Endodermal cell (in vitro differentiated cells): ENCODE results near the gene DLG2. TPM values are rescaled to one million over a fixed set of nuclear protein-coding genes. Genes with fewer than 3 reads are reported as not detected.

Experiments
- DNase-seq: peaks from one replicate; pipeline ENCODE4 v3.0.0-alpha.2; 2017
- H3K27ac ChIP-seq: 2 replicates; pipeline ENCODE4 v1.5.1; 2013; ENCODE audit warnings: mild to moderate bottlenecking, low read depth, low read length, moderate library complexity
- H3K27me3 ChIP-seq: 2 replicates; pipeline ENCODE4 v1.6.1; 2013; ENCODE audit warnings: mild to moderate bottlenecking, low read length, moderate library complexity; ENCODE audit not compliant: insufficient read depth, control insufficient read depth, poor library complexity, severe bottlenecking
- H3K36me3 ChIP-seq: 2 replicates; pipeline ENCODE4 v1.7.0; 2013; ENCODE audit warnings: mild to moderate bottlenecking, low read length, moderate library complexity; ENCODE audit not compliant: control insufficient read depth, insufficient read depth
- H3K4me1 ChIP-seq: one replicate; pipeline ENCODE4 v1.7.0; 2013; ENCODE audit warnings: low read length; ENCODE audit not compliant: control insufficient read depth, insufficient read depth
- H3K4me3 ChIP-seq: 2 replicates; pipeline ENCODE4 v1.5.1; 2013; ENCODE audit warnings: mild to moderate bottlenecking, low read length, moderate library complexity
- H3K9ac ChIP-seq: 2 replicates; pipeline ENCODE4 v1.6.1; 2013; ENCODE audit warnings: mild to moderate bottlenecking, low read length, moderate library complexity; ENCODE audit not compliant: poor library complexity, severe bottlenecking; ENCODE audit errors: extremely low read depth
- H3K9me3 ChIP-seq: 2 replicates; pipeline ENCODE4 v1.6.1; 2013; ENCODE audit warnings: mild to moderate bottlenecking, low read length, moderate library complexity; ENCODE audit not compliant: control insufficient read depth
- H3K27ac Mint-ChIP-seq: 2 replicates; pipeline ENCODE4 v1.8.0; 2020; ENCODE audit warnings: mixed read lengths
- H3K27me3 Mint-ChIP-seq: 2 replicates; pipeline ENCODE4 v1.8.0; 2021; ENCODE audit warnings: mild to moderate bottlenecking, mixed read lengths; ENCODE audit not compliant: insufficient read depth
- H3K36me3 Mint-ChIP-seq: 2 replicates; pipeline ENCODE4 v1.8.0; 2020; ENCODE audit warnings: low read depth, mixed read lengths
- H3K4me1 Mint-ChIP-seq: 2 replicates; pipeline ENCODE4 v1.8.0; 2020; ENCODE audit warnings: mixed read lengths
- H3K4me3 Mint-ChIP-seq: 2 replicates; pipeline ENCODE4 v1.8.0; 2020; ENCODE audit warnings: mild to moderate bottlenecking, moderate library complexity, mixed read lengths
- H3K9me3 Mint-ChIP-seq: 2 replicates; pipeline ENCODE4 v1.8.0; 2020; ENCODE audit warnings: mild to moderate bottlenecking, mixed read lengths
- WGBS, 2 experiments: methylation state at CpG; one replicate each; pipeline versions ENCODE4 v1.1.5 to v1.1.7; 2013; ENCODE audit warnings: missing lambda C conversion rate in 2 of 2, mixed read lengths in 1 of 2; ENCODE audit not compliant: insufficient coverage in 1 of 2, insufficient read length in 1 of 2; 5-methylcytosine and 5-hydroxymethylcytosine counted together
- total RNA-seq, 2 donors: library from RNA; stranded (reverse); fragmentation: NEBNext Ultra II Directional in 1 of 2; extraction: Animal tissue kit (Norgen Biotek cat#: 25700) in 1 of 2; gene quantifications; 2 replicates in 1 of 2; 3 replicates in 1 of 2; pipeline ENCODE4 v1.2.1, GENCODE V29; 2021
- TF ChIP-seq, protein P1 (sequence below): fragments of 200-600 bp; sonication (generic); conservative IDR thresholded peaks from 2 replicates; pipeline ENCODE4 v1.5.0; 2021; ENCODE audit warnings: antibody characterized with exemption, mild to moderate bottlenecking

The DLG2 gene
- total RNA-seq, 2 donors from 2014 or later: 9.6 to 10.6 TPM

DNA sequence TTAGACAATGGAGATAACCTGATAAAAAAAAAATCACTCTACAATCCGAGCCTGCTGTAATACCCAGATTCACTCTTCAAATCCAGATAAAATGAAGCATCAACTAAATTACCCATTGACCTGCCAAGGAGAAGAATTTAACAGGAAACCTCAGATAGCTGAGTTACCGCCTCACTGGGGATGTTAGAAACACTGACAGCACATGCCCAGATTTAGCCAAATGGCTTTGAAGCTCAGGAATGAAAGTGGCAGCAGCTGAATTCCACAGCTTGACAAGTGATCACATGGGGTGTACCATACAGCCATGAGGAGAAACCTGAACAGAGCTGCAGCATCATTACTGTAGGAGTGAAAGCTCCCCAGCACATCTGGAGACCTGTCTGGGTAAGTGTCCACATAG is 807.6 kb downstream of the DLG2 start:
- Mint-ChIP-seq H3K27ac (no peak overlapping the region), H3K27me3 (peaks cover 1% of the 10 kb centered on the region), H3K9me3 (no peaks in the 10 kb centered on the region), H3K36me3 (no peaks in the 10 kb centered on the region), H3K4me3 (no peak overlapping the region), H3K4me1 (peaks cover 17% of the 10 kb centered on the region)
- Histone ChIP-seq H3K9ac (no peak overlapping the region), H3K9me3 (no peaks in the 10 kb centered on the region), H3K36me3 (no peaks in the 10 kb centered on the region), H3K27me3 (no peaks in the 10 kb centered on the region), H3K4me1 (peaks cover 10% of the 10 kb centered on the region), H3K4me3 (no peak overlapping the region), H3K27ac (no peak overlapping the region)
- DNase-seq: no peak
- WGBS, 2 experiments: 86 to 88% methylated on average over 2 of the region's 2 CpGs
- TF ChIP-seq, protein P1, sequence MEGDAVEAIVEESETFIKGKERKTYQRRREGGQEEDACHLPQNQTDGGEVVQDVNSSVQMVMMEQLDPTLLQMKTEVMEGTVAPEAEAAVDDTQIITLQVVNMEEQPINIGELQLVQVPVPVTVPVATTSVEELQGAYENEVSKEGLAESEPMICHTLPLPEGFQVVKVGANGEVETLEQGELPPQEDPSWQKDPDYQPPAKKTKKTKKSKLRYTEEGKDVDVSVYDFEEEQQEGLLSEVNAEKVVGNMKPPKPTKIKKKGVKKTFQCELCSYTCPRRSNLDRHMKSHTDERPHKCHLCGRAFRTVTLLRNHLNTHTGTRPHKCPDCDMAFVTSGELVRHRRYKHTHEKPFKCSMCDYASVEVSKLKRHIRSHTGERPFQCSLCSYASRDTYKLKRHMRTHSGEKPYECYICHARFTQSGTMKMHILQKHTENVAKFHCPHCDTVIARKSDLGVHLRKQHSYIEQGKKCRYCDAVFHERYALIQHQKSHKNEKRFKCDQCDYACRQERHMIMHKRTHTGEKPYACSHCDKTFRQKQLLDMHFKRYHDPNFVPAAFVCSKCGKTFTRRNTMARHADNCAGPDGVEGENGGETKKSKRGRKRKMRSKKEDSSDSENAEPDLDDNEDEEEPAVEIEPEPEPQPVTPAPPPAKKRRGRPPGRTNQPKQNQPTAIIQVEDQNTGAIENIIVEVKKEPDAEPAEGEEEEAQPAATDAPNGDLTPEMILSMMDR: no peak

DNA sequence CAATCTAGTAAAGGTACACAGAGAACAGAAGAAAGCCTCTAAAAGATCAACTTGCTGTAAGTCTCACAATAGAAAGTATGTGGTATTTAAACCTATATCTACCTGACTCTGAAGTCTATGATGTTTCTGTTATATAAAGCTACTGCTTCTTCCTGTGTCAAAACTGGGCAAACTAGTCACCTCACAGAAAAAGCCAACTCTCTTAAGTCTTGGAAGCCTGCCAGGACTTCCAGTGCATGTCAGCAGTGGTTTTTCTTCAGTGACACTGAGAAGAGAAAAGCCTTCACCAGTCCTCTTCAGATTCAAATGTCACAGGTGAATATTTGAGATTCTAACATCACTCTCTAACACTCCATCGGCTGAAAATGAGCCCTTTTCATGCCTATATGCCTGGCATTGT is 808.0 kb downstream of the DLG2 start:
- TF ChIP-seq, protein P1: no peak
- Mint-ChIP-seq H3K27me3 (peaks cover 1% of the 10 kb centered on the region), H3K9me3 (no peaks in the 10 kb centered on the region), H3K4me1 (peaks cover 13% of the 10 kb centered on the region), H3K27ac (no peak overlapping the region), H3K4me3 (no peak overlapping the region), H3K36me3 (no peaks in the 10 kb centered on the region)
- Histone ChIP-seq H3K9ac (no peak overlapping the region), H3K27me3 (no peaks in the 10 kb centered on the region), H3K4me3 (no peak overlapping the region), H3K4me1 (peaks cover 10% of the 10 kb centered on the region), H3K27ac (no peak overlapping the region), H3K36me3 (no peaks in the 10 kb centered on the region), H3K9me3 (no peaks in the 10 kb centered on the region)
- 81 to 83% methylated on average over 1 of the region's 1 CpG for WGBS, 2 experiments
- DNase-seq: no peak

DNA sequence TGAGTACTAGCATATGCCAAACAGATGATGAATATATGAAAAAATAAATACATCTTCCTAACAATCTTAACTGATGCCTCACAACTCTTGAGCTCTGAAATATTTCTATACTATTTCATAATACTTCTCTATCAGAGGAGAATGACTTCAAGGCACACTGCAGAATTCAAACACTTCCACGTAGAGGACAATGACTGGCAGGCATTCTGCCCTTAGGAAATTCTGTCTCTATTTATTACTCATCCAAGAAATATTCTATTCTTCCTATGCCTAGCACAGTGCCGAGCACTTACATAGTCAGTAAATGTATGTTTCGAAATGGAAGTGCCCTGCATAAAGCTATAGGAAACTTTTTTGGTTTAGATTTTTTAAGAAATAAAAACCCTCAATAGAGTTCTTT is 809.1 kb downstream of the DLG2 start:
- Histone ChIP-seq H3K36me3 (no peaks in the 10 kb centered on the region), H3K9ac (no peak overlapping the region), H3K4me3 (no peak overlapping the region), H3K27me3 (no peaks in the 10 kb centered on the region), H3K4me1 (peaks cover 6% of the 10 kb centered on the region), H3K27ac (no peak overlapping the region), H3K9me3 (no peaks in the 10 kb centered on the region)
- peaks cover 1% of the 10 kb centered on the region for H3K27me3 Mint-ChIP-seq
- WGBS, 2 experiments: 62 to 95% methylated on average over 2 to 3 of the region's 3 CpGs
- TF ChIP-seq, protein P1: no peak
- H3K9me3 Mint-ChIP-seq: no peaks in the 10 kb centered on the region
- DNase-seq: no peak
- H3K4me1 Mint-ChIP-seq: peaks cover 5% of the 10 kb centered on the region
- H3K27ac Mint-ChIP-seq: no peak overlapping the region
- H3K36me3 Mint-ChIP-seq: no peaks in the 10 kb centered on the region
- no peak overlapping the region for H3K4me3 Mint-ChIP-seq
